Spleen (tissue), 7 donors: ENCODE data around the gene GGACT.

ENCODE experiments used
- CTCF ChIP-seq, 11 experiments: fragments of 200-600 bp in 7 of 11; fragments of 450-650 bp in 4 of 11; sonication (generic) in 4 of 11; IDR thresholded peaks in 8 of 11; conservative IDR thresholded peaks in 3 of 11; 1 replicate in 7 of 11; 2 replicates in 4 of 11; pipeline versions ENCODE4 v1.4.0 to v1.8.0; 2016 to 2021; ENCODE audit warnings: antibody characterized with exemption in 11 of 11, inconsistent platforms in 4 of 11, mild to moderate bottlenecking in 1 of 11
- POLR2A ChIP-seq, 3 donors: fragments of 450-650 bp; IDR thresholded peaks; one replicate each; pipeline ENCODE4 v1.5.1; 2017; ENCODE audit warnings: antibody characterized with exemption in 3 of 3, mild to moderate bottlenecking in 1 of 3
- donor health status: DM: no; HTN: no; CAD: no; lungs with moderate emphysema.
- donor health status: DM: no; HTN: no; CAD: no.
- donor health status: DM: no; HTN: no; CAD: no.

DNA sequence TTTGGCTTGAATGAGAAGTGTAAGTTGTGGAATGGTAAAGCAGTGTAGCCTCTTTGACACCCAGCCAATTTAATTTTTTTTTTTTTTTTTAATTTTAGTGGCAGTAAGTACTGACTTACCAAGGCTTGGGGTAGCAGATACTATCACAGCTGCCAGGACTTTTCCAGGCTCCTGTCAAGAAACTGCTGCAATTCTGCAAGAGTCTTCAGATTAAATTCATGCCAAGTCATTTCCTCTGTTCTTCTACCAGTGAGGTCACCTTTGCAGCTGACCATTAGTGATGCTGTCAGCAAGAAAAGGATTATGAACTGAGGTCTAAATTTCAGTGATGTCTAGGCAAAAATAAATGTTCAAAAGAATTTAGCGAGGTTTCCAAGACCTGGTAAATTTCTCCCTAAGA is 91.2 kb downstream of the GGACT start:
- no peak for TF ChIP-seq CTCF (IDR thresholded peaks at IDR 0.05 in 8 of 11, conservative IDR thresholded peaks at IDR 0.05 in 3 of 11)
- TF ChIP-seq POLR2A (IDR thresholded peaks at IDR 0.05) = no peak
